Measurements from ENCODE around the gene ART4. TPM values are rescaled to one million over a fixed set of nuclear protein-coding genes. Genes with fewer than 3 reads are reported as not detected.

Gene ART4
- total RNA-seq, 2 experiments from 2014 or later: not detected

- H3K9me3 Mint-ChIP-seq: peaks cover 5% of the 10 kb centered on the region
- peaks cover 6% of the 10 kb centered on the region for H3K36me3 Mint-ChIP-seq
- no peak for DNase-seq
- H3K4me1 Mint-ChIP-seq: peaks cover 7% of the 10 kb centered on the region
- H3K27me3 Mint-ChIP-seq: peaks cover 4% of the 10 kb centered on the region
- no peak overlapping the region for H3K27ac Mint-ChIP-seq
- H3K4me3 Mint-ChIP-seq: no peak overlapping the region
These were observed 27.9 kb upstream of the ART4 start for GRCh38 chr12:14871247-14871646.

DNA sequence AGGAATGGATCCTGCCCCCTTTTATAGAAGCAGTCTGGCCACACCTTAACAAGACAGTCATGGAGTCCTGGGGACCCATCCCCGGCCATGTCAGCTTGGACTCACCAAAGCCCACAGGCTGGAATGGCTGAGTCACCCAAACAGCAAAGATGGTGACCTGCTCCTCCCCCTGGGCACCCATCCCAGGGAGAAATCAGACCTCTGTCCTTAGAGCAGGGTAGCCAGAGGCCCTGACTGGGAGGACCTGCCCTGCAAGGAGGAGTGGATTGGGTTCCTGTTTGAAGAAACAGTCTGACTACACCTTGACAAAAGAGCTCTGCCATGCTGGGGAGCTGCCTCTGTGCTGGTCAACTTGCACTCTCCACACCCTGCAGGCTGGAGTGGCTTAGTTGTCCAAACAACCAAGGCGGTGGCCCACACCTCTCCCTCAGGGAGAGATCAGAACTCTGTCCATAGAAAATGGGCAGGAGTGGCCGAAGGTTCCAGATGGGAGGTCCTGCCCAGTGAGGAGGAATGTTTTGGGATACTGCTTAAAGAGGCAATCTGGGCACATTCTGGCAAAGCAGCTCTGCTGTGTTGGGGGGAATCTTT lies 25.7 kb upstream of the ART4 start:
- peaks cover 7% of the 10 kb centered on the region for H3K4me1 Mint-ChIP-seq
- H3K36me3 Mint-ChIP-seq: peaks cover 8% of the 10 kb centered on the region
- no peak overlapping the region for H3K27ac Mint-ChIP-seq

GRCh38 chr12:14860490-14860889 lies 17.2 kb upstream of the ART4 start:
- Mint-ChIP-seq H3K9me3 (peaks cover 37% of the 10 kb centered on the region), H3K36me3 (peaks cover 11% of the 10 kb centered on the region), H3K4me3 (no peak overlapping the region), H3K27ac (no peak overlapping the region), H3K27me3 (no peaks in the 10 kb centered on the region), H3K4me1 (no peaks in the 10 kb centered on the region)
- DNase-seq: no peak

More for the DNA sequence above, 25.7 kb upstream of the ART4 start:
- peaks cover 9% of the 10 kb centered on the region for H3K9me3 Mint-ChIP-seq
- H3K27me3 Mint-ChIP-seq: peaks cover 4% of the 10 kb centered on the region
- H3K4me3 Mint-ChIP-seq: no peak overlapping the region
- DNase-seq: no peak

DNA sequence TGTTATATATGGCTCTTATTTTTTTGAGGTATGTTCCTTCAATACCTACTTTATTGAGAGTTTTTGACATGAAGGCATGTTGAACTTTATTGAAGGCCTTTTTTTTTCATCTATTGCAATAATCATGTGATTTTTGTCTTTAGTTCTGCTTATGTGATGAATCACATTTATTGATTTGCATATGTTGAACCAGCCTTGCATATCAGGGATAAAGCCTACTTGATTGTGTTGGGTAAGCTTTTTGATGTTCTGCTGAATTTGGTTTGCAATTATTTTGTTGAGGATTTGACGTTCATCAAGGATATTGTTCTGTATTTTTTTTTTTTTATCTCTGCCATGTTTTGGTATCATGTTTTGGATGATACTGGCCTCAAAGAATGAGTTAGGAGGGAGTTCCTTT lies 15.2 kb upstream of the ART4 start:
- no peaks in the 10 kb centered on the region for H3K27me3 Mint-ChIP-seq
- no peak overlapping the region for H3K27ac Mint-ChIP-seq
- no peak for DNase-seq
- H3K4me3 Mint-ChIP-seq: no peak overlapping the region
- H3K9me3 Mint-ChIP-seq: peaks cover 36% of the 10 kb centered on the region
- no peaks in the 10 kb centered on the region for H3K4me1 Mint-ChIP-seq
- peaks cover 11% of the 10 kb centered on the region for H3K36me3 Mint-ChIP-seq

DNA sequence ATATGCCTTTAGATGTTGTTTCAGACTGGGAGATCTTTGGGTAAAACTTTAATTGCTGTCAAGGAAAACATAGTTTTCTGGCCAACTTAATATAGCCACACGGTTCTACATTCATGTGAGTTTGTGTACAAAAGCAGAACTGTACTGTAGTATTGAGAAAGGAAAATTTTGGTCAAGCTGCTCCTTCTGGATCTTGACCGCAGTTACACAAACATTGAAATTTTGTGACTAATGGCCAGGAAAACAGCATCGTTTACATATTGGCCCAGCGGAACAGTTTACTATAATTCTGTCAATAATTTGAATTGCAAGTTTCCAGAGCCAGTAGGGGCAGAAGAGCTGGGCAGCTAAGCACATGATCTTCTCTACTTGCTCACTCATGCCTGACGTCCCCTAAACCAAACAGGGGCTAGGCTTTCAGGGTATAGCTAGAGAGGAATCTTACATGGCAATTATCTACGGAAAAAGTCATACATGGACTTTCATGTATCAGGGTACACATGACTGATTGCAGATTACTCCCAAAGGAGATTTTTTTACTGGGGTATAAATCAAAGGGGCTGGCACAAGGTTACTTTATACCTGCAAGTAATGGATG lies 11.4 kb upstream of the ART4 start:
- Mint-ChIP-seq H3K27me3 (no peaks in the 10 kb centered on the region), H3K27ac (no peak overlapping the region), H3K4me3 (no peak overlapping the region), H3K4me1 (no peaks in the 10 kb centered on the region), H3K9me3 (peaks cover 19% of the 10 kb centered on the region), H3K36me3 (peaks cover 7% of the 10 kb centered on the region)
- DNase-seq: no peak

DNA sequence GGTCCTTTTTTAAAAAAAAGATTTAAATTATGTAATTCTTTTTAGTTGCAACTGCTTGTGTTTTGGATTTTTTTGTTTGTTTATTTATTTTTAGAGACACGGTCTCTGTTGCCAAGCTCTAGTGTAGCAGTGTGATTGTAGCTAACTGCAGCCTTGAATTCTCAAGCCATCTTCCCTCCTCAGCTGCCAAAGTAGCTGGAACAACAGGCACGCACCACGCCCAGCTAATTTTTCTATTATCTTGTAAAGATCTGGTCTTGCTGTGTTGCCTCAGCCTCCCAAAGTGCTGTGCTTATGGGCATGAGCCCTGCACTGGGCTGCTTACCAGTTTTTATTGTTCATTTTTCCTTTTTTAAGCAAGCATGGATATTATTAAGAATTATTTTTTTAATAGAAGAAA lies 10.6 kb upstream of the ART4 start:
- no peak for DNase-seq
- Mint-ChIP-seq H3K36me3 (peaks cover 4% of the 10 kb centered on the region), H3K4me1 (no peaks in the 10 kb centered on the region), H3K9me3 (peaks cover 12% of the 10 kb centered on the region), H3K4me3 (no peak overlapping the region), H3K27me3 (no peaks in the 10 kb centered on the region), H3K27ac (no peak overlapping the region)

DNA sequence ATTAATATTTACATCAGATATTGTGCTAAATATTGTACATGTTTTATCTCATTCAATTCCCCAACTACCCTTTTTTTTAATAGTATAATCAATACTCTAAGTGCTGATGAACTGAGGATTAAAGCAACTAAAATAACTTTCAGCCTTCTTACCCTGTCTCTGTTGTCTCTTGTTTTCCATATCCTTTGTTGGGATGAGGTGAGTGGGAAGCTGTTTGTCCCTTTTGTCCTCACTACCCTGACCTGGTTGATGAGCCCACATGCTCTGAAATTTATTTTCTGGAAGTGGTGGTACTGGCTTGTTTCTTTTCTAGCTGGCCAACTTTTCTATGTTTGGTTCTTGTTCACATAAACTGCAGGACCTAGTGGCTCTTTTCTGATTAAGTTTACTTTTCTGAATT lies 9.6 kb upstream of the ART4 start:
- Mint-ChIP-seq H3K36me3 (peaks cover 4% of the 10 kb centered on the region), H3K4me3 (no peak overlapping the region), H3K9me3 (peaks cover 8% of the 10 kb centered on the region), H3K27me3 (no peaks in the 10 kb centered on the region), H3K4me1 (no peaks in the 10 kb centered on the region), H3K27ac (no peak overlapping the region)
- no peak for DNase-seq

DNA sequence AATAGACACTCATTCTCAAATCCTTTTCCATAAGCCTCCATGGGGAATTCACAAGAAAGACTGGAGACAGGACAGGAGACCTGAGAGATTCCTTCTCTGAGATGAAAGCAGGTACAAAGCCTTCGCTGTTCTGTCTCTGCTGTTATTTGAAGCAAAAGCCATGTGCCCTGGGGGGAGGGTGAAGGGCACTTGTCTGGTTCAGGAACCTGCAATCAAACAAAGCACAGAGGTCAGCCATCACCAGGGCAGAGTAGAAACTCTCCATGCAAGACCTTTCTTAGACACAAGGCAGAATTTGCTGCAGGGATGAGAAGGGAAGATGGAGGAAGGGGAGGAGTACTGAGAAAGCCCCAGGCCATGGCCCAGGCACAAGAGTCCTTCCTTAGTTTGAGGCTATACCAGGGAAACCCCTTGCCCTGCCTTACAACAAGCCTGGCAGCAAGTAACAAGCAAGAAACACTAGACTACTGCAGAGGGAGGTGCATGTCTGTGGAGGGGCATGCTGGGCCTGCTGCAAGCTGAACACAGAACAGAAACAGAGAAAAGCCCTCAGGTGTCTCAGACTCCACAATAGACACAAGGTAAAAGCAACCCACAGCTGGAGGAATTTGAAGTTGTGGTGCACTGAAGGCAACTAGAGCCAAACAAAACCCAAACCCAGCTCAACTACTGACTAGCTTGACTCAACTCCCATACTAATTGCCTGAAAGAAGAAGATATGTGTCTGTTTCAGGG lies 7.8 kb upstream of the ART4 start:
- no peak for DNase-seq
- H3K4me3 Mint-ChIP-seq: no peak overlapping the region
- H3K27ac Mint-ChIP-seq: no peak overlapping the region

GRCh38 chr12:14849661-14850060 lies 6.3 kb upstream of the ART4 start:
- Mint-ChIP-seq H3K36me3 (no peaks in the 10 kb centered on the region), H3K27me3 (no peaks in the 10 kb centered on the region), H3K9me3 (no peaks in the 10 kb centered on the region), H3K4me1 (peaks cover 18% of the 10 kb centered on the region), H3K27ac (no peak overlapping the region), H3K4me3 (no peak overlapping the region)
- no peak for DNase-seq

More for the DNA sequence above, 7.8 kb upstream of the ART4 start:
- Mint-ChIP-seq H3K27me3 (no peaks in the 10 kb centered on the region), H3K4me1 (peaks cover 8% of the 10 kb centered on the region), H3K9me3 (no peaks in the 10 kb centered on the region), H3K36me3 (no peaks in the 10 kb centered on the region)

DNA sequence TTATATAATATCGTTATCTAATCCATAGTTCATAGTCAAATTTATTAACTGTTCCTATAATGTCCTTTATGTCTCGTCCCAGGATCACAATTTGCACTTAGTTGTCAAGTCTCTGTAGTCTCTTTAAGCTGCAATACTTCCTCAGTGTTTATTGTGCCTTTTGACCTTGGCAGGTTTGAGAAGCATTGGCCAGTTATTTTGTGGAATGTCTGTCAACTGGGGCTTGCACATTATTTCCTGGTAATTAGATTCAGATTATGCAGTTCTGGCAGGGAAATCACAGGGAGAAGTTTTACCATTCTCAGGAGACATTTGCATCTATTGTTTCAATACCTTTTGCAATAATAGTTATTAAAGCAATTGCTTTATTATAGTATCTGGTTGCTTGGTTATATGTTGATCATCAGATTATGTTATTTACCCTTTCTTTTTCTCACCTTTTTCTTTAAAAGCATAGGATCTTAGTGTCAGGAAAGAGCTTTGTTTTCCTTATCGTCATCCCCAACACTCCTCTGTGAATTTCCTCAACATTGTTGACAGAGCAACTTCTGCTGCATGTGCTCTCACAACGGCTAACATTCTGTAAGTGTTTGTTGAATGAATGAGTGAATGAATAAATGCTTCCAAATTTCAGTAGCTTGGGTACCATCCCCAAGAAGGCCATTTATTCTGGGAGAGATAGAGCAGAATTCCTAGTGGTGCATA lies 3.7 kb upstream of the ART4 start:
- no peak for DNase-seq
- Mint-ChIP-seq H3K4me3 (no peak overlapping the region), H3K9me3 (no peaks in the 10 kb centered on the region), H3K36me3 (no peaks in the 10 kb centered on the region), H3K4me1 (peaks cover 18% of the 10 kb centered on the region), H3K27me3 (no peaks in the 10 kb centered on the region), H3K27ac (no peak overlapping the region)

DNA sequence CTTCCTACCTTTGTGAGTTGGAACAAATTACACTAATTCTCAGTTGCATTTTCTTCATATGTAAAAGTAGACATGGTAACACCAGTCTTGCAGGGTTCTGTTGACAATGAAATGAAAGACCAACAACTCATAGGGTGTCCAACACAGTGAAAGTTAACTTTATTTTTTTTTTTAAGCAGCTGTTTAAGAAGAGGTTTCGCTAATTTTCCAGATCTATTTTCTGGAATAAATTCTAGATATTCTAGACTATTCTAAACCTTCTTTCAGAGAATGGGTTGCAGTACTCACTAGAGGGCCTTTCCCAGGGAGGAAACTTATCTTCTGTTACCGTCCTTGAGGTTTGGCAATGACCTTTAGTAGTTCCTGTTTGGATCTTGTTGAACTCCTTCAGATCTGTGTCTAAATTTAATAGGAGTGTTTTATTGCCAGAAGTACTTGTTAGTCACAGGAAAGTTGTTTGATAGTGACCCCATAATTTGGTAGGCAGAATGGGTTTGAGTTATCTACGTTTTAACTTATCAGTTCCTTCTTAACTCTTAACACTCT lies 2.8 kb upstream of the ART4 start:
- Mint-ChIP-seq H3K4me1 (peaks cover 18% of the 10 kb centered on the region), H3K36me3 (no peaks in the 10 kb centered on the region), H3K27me3 (no peaks in the 10 kb centered on the region), H3K9me3 (no peaks in the 10 kb centered on the region), H3K27ac (no peak overlapping the region), H3K4me3 (no peak overlapping the region)
- DNase-seq: no peak

- DNase-seq: peak; percentile 18
- peaks cover 18% of the 10 kb centered on the region for H3K4me1 Mint-ChIP-seq
- no peaks in the 10 kb centered on the region for H3K27me3 Mint-ChIP-seq
- H3K36me3 Mint-ChIP-seq: no peaks in the 10 kb centered on the region
- peak overlapping the region; percentile 60 for H3K27ac Mint-ChIP-seq
- H3K4me3 Mint-ChIP-seq: peak overlapping the region; percentile 40
- H3K9me3 Mint-ChIP-seq: no peaks in the 10 kb centered on the region
These were observed 2.0 kb upstream of the ART4 start for GRCh38 chr12:14845350-14845750.

GRCh38 chr12:14844401-14844800 lies 1.1 kb upstream of the ART4 start:
- Mint-ChIP-seq H3K4me1 (peaks cover 18% of the 10 kb centered on the region), H3K27me3 (peaks cover 2% of the 10 kb centered on the region), H3K36me3 (no peaks in the 10 kb centered on the region), H3K4me3 (no peak overlapping the region), H3K27ac (no peak overlapping the region), H3K9me3 (no peaks in the 10 kb centered on the region)
- no peak for DNase-seq

GRCh38 chr12:14842315-14842714 lies 1.0 kb downstream of the ART4 start:
- Mint-ChIP-seq H3K36me3 (no peaks in the 10 kb centered on the region), H3K4me1 (peaks cover 18% of the 10 kb centered on the region), H3K9me3 (no peaks in the 10 kb centered on the region), H3K4me3 (no peak overlapping the region), H3K27me3 (peaks cover 11% of the 10 kb centered on the region), H3K27ac (no peak overlapping the region)
- DNase-seq: no peak

DNA sequence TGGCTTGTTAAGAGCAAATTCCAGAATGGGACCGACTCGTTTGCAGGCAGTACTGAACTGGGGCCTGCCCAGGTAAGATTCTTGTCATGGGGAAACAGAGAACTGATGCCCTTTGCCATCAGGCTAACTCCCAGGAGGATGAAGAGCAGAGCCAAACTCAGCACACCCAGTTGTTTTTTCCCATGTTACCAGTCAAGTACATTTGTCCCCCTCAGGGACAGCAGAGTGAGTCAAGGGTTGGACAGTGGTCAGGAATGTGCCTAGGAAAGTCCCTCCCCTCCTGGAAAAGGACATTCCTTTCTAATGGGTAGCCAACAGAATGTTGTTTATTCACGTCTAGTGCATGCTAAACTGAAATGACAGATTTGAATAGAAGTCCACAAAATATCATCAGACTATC lies 1.6 kb downstream of the ART4 start:
- H3K4me1 Mint-ChIP-seq: peaks cover 13% of the 10 kb centered on the region
- no peak for DNase-seq
- H3K9me3 Mint-ChIP-seq: no peaks in the 10 kb centered on the region
- peaks cover 11% of the 10 kb centered on the region for H3K27me3 Mint-ChIP-seq
- no peak overlapping the region for H3K27ac Mint-ChIP-seq
- H3K4me3 Mint-ChIP-seq: no peak overlapping the region
- no peaks in the 10 kb centered on the region for H3K36me3 Mint-ChIP-seq

All from activated naive CD8-positive, alpha-beta T cell treated with anti-CD3 and anti-CD28 coated beads for 36 hours (primary cell).